ENCODE results near the gene CNOT6.
"Not testable (repeated sequence)": the region's sequence is repeated elsewhere in the genome, so short reads cannot be mapped to it uniquely, and the experiment has no call there.

Gene CNOT6

GRCh38 chr5:180494060-180494509 lies at the start of gene CNOT6:
TSS of gene CNOT6 (plus strand) at chr5:180494379. CDS start at chr5:180529277, 34,898 bp downstream.
- H3K4me1 ChIP-seq (ENCODE audit: insufficient read depth, low read length): peaks cover 6% of the 10 kb centered on the region; the same call in 1 of the 2 replicates
- H3K9me3 ChIP-seq (ENCODE audit: control insufficient read depth, insufficient read depth, low read length): no peaks in the 10 kb centered on the region
- peak within 1 kb of the TSS; percentile 92 for H3K9ac ChIP-seq (ENCODE audit: low read depth, low read length)

GRCh38 chr5:180454752-180455151 lies 39.4 kb upstream of the CNOT6 start:
- Histone ChIP-seq H3K36me3 (ENCODE audit: insufficient read depth, low read length) (no peaks in the 10 kb centered on the region), H3K9me3 (ENCODE audit: control insufficient read depth, insufficient read depth, low read length) (peaks cover 5% of the 10 kb centered on the region; the same call in 1 of the 2 replicates), H3K4me1 (ENCODE audit: insufficient read depth, low read length) (no peaks in the 10 kb centered on the region), H3K9ac (ENCODE audit: low read depth, low read length) (no peak overlapping the region)

More at GRCh38 chr5:180494060-180494509, at the start of gene CNOT6:
- 0 out of 2 replicates have a peak, but pooled peaks cover 3% of the 10 kb centered on the region for H3K36me3 ChIP-seq (ENCODE audit: insufficient read depth, low read length)

- H3K9me3 ChIP-seq (ENCODE audit: control insufficient read depth, insufficient read depth, low read length): peaks cover 5% of the 10 kb centered on the region; the same call in 1 of the 2 replicates
- H3K4me1 ChIP-seq (ENCODE audit: insufficient read depth, low read length): no peaks in the 10 kb centered on the region
- H3K9ac ChIP-seq (ENCODE audit: low read depth, low read length): no peak overlapping the region
- H3K36me3 ChIP-seq (ENCODE audit: insufficient read depth, low read length): no peaks in the 10 kb centered on the region
Observed at GRCh38 chr5:180455872-180456271, 38.3 kb upstream of the CNOT6 start.

- Histone ChIP-seq H3K4me1 (ENCODE audit: insufficient read depth, low read length) (no peaks in the 10 kb centered on the region), H3K9ac (ENCODE audit: low read depth, low read length) (no peak overlapping the region), H3K9me3 (ENCODE audit: control insufficient read depth, insufficient read depth, low read length) (peaks cover 5% of the 10 kb centered on the region; the same call in 1 of the 2 replicates), H3K36me3 (ENCODE audit: insufficient read depth, low read length) (no peaks in the 10 kb centered on the region)
Observed at GRCh38 chr5:180456792-180457191, 37.4 kb upstream of the CNOT6 start.

GRCh38 chr5:180458852-180459673 lies 35.1 kb upstream of the CNOT6 start:
- H3K36me3 ChIP-seq (ENCODE audit: insufficient read depth, low read length); H3K9me3 ChIP-seq (ENCODE audit: control insufficient read depth, insufficient read depth, low read length); H3K9ac ChIP-seq (ENCODE audit: low read depth, low read length); H3K4me1 ChIP-seq (ENCODE audit: insufficient read depth, low read length): not testable (repeated sequence)

GRCh38 chr5:180459674-180460142 lies 34.5 kb upstream of the CNOT6 start:
- not testable (repeated sequence) for H3K9ac ChIP-seq (ENCODE audit: low read depth, low read length); H3K36me3 ChIP-seq (ENCODE audit: insufficient read depth, low read length)

GRCh38 chr5:180460834-180461233 lies 33.3 kb upstream of the CNOT6 start:
- Histone ChIP-seq H3K9ac (ENCODE audit: low read depth, low read length) (no peak overlapping the region), H3K36me3 (ENCODE audit: insufficient read depth, low read length) (no peaks in the 10 kb centered on the region), H3K9me3 (ENCODE audit: control insufficient read depth, insufficient read depth, low read length) (no peaks in the 10 kb centered on the region; the same call in 1 of the 2 replicates), H3K4me1 (ENCODE audit: insufficient read depth, low read length) (no peaks in the 10 kb centered on the region)

More at GRCh38 chr5:180459674-180460142, 34.5 kb upstream of the CNOT6 start:
- H3K4me1 ChIP-seq (ENCODE audit: insufficient read depth, low read length); H3K9me3 ChIP-seq (ENCODE audit: control insufficient read depth, insufficient read depth, low read length): not testable (repeated sequence)

- Histone ChIP-seq H3K4me1 (ENCODE audit: insufficient read depth, low read length) (no peaks in the 10 kb centered on the region), H3K9me3 (ENCODE audit: control insufficient read depth, insufficient read depth, low read length) (no peaks in the 10 kb centered on the region; the same call in 1 of the 2 replicates), H3K9ac (ENCODE audit: low read depth, low read length) (no peak overlapping the region), H3K36me3 (ENCODE audit: insufficient read depth, low read length) (no peaks in the 10 kb centered on the region)
Observed at GRCh38 chr5:180461303-180461702, 32.9 kb upstream of the CNOT6 start.

- Histone ChIP-seq H3K9me3 (ENCODE audit: control insufficient read depth, insufficient read depth, low read length) (no peaks in the 10 kb centered on the region; the same call in 1 of the 2 replicates), H3K4me1 (ENCODE audit: insufficient read depth, low read length) (no peaks in the 10 kb centered on the region), H3K36me3 (ENCODE audit: insufficient read depth, low read length) (no peaks in the 10 kb centered on the region), H3K9ac (ENCODE audit: low read depth, low read length) (no peak overlapping the region)
Observed at GRCh38 chr5:180463216-180463900, 30.8 kb upstream of the CNOT6 start.

- H3K36me3 ChIP-seq (ENCODE audit: insufficient read depth, low read length): no peaks in the 10 kb centered on the region
- H3K4me1 ChIP-seq (ENCODE audit: insufficient read depth, low read length): no peaks in the 10 kb centered on the region
- no peaks in the 10 kb centered on the region; the same call in 1 of the 2 replicates for H3K9me3 ChIP-seq (ENCODE audit: control insufficient read depth, insufficient read depth, low read length)
- H3K9ac ChIP-seq (ENCODE audit: low read depth, low read length): no peak overlapping the region
Observed at GRCh38 chr5:180463916-180464602, 30.1 kb upstream of the CNOT6 start.

- Histone ChIP-seq H3K9me3 (ENCODE audit: control insufficient read depth, insufficient read depth, low read length) (no peaks in the 10 kb centered on the region; the same call in 1 of the 2 replicates), H3K9ac (ENCODE audit: low read depth, low read length) (no peak overlapping the region), H3K36me3 (ENCODE audit: insufficient read depth, low read length) (no peaks in the 10 kb centered on the region), H3K4me1 (ENCODE audit: insufficient read depth, low read length) (no peaks in the 10 kb centered on the region)
Observed at GRCh38 chr5:180464603-180464970, 29.6 kb upstream of the CNOT6 start.

- H3K9me3 ChIP-seq (ENCODE audit: control insufficient read depth, insufficient read depth, low read length); H3K9ac ChIP-seq (ENCODE audit: low read depth, low read length); H3K4me1 ChIP-seq (ENCODE audit: insufficient read depth, low read length); H3K36me3 ChIP-seq (ENCODE audit: insufficient read depth, low read length): not testable (repeated sequence)
Observed at GRCh38 chr5:180465052-180465451, 29.1 kb upstream of the CNOT6 start.

GRCh38 chr5:180466316-180466715 lies 27.9 kb upstream of the CNOT6 start:
- no peaks in the 10 kb centered on the region for H3K36me3 ChIP-seq (ENCODE audit: insufficient read depth, low read length)
- no peaks in the 10 kb centered on the region; the same call in 1 of the 2 replicates for H3K9me3 ChIP-seq (ENCODE audit: control insufficient read depth, insufficient read depth, low read length)
- no peaks in the 10 kb centered on the region for H3K4me1 ChIP-seq (ENCODE audit: insufficient read depth, low read length)
- no peak overlapping the region for H3K9ac ChIP-seq (ENCODE audit: low read depth, low read length)

Data from ES-I3 (cell line).